ENCODE results near the gene PSMD14.
A peak's percentile ranks its signal among the peaks of the same experiment; 100 is the strongest.

- TF ChIP-seq EZH2 (IDR thresholded peaks at IDR 0.05; ENCODE audit: borderline replicate concordance): peak; percentile 15
- TF ChIP-seq, protein P1, sequence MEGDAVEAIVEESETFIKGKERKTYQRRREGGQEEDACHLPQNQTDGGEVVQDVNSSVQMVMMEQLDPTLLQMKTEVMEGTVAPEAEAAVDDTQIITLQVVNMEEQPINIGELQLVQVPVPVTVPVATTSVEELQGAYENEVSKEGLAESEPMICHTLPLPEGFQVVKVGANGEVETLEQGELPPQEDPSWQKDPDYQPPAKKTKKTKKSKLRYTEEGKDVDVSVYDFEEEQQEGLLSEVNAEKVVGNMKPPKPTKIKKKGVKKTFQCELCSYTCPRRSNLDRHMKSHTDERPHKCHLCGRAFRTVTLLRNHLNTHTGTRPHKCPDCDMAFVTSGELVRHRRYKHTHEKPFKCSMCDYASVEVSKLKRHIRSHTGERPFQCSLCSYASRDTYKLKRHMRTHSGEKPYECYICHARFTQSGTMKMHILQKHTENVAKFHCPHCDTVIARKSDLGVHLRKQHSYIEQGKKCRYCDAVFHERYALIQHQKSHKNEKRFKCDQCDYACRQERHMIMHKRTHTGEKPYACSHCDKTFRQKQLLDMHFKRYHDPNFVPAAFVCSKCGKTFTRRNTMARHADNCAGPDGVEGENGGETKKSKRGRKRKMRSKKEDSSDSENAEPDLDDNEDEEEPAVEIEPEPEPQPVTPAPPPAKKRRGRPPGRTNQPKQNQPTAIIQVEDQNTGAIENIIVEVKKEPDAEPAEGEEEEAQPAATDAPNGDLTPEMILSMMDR (IDR thresholded peaks at IDR 0.05; ENCODE audit: poor library complexity): no peak
These were observed 116.9 kb downstream of the PSMD14 start for GRCh38 chr2:161424891-161425727.
